GM18507 (cell line): ENCODE results near the gene ICOSLG.
A peak's percentile ranks its signal among the peaks of the same experiment; 100 is the strongest.
"Not testable (repeated sequence)": the region's sequence is repeated elsewhere in the genome, so short reads cannot be mapped to it uniquely, and the experiment has no call there.

Source experiments
- DNase-seq: peaks from one replicate; pipeline ENCODE4 v3.0.0; 2011; ENCODE audit warnings: low read depth; ENCODE audit not compliant: insufficient read length; ENCODE audit errors: extremely low spot score
- FAIRE-seq: peaks from 2 replicates; lab custom pipeline; 2011; peaks lifted over from hg19 to GRCh38; lab: Jason Lieb, UNC

The ICOSLG gene

DNA sequence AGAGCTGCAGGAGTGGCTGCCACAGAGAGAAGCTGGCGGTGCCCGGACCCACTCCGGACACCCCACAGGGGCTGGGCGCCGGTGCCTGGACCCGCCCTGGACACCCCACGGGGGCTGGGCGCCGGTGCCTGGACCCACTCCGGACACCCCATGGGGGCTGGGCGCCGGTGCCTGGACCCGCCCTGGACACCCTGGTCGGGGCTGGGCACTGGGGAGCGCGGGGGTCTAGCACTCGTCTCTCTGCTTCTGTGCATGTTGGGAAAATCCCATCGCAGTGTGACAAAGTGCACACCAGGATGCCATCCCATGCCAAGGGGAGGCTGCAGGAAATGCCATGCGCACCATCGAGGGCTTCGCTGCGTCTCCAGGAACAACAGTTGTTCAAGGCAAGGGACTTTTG lies 11.2 kb downstream of the ICOSLG start:
- not testable (repeated sequence) for FAIRE-seq, DNase-seq

DNA sequence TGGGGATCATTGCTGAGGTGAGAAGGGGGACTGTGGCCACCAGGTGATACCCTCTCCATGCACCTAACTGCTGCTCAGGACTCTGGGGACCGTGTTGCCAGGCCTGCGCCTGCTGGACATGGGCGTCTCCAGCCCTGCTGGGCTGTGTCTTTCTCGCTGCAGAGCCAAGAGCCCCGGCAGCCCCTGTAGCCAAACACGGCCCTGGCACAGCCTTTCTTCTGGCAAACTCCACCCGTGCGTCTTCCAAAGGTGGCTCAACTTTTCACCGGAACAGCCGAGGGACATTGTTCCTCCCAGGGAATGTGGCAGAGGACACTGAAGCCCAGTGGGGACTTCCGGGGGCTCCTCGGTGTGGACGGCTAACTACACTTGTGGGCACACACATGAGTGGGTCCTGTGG lies 12.6 kb downstream of the ICOSLG start:
- FAIRE-seq: not testable (repeated sequence)

DNA sequence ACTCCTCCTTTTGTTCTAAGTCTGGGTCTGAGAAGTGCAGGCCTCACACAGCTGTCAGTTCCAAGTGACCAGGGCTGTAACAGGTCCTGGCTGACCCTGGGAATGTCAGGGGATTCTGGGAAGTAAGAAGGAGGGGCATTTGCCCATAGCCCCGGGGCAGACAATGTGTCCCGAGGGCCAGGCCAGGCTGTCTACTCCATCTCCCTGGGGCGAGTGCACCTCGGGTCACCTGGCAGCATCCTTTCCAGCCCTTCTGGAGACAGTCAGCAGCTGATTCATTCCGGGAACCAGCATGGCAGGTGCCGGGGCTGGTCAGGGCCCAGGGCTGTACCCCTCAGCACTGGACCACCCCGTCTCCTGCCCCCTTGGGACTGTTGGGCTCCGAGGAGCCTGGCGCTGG lies 13.1 kb downstream of the ICOSLG start:
- not testable (repeated sequence) for FAIRE-seq, DNase-seq

More for the DNA sequence above, 12.6 kb downstream of the ICOSLG start:
- DNase-seq: not testable (repeated sequence)

GRCh38 chr21:44225605-44226004 lies 15.1 kb downstream of the ICOSLG start:
- FAIRE-seq, DNase-seq: not testable (repeated sequence)

DNA sequence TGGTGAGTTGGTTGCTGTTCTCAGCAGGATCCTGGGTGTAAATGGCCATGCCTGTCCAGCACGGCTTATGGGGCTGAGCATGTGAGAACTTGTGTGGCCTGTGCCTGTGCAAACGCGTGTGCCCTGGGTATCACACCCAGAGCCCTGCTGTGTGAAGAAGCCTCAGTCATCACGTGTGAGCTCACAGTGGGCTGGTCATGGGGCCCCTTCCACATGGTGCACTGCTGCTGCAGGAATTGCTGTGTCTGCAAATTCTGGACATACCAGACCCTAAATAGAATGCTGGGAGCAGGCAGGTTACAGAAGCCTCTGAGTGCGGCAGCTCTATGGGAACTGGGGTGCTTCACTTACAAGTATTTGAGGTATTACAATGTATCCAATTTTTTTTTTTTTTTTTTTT lies 17.4 kb downstream of the ICOSLG start:
- DNase-seq, FAIRE-seq: not testable (repeated sequence)

- not testable (repeated sequence) for DNase-seq
- peak; percentile 80 for FAIRE-seq
These were observed 20.1 kb downstream of the ICOSLG start for GRCh38 chr21:44220674-44221073.

DNA sequence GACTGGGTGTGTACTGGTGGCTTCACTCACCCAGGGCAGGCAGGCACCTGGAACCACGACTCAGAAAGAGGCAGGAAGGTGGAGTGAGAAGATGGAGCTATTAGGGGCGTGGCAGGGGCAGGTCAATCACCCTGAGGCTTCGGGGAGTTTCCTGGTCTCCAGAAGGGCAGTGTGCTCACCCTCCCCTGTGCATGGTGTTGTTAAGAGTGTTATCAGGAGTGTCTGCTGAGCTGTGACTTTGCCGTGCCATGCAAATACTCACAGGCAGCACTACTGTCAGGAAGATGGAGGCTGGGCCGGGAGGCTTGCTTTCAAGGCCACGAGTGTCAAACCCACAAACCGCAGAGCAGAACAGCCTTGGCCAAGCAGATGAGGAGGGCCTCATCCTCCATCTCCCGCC lies 22.3 kb downstream of the ICOSLG start:
- peak; percentile 96 for FAIRE-seq
- not testable (repeated sequence) for DNase-seq

DNA sequence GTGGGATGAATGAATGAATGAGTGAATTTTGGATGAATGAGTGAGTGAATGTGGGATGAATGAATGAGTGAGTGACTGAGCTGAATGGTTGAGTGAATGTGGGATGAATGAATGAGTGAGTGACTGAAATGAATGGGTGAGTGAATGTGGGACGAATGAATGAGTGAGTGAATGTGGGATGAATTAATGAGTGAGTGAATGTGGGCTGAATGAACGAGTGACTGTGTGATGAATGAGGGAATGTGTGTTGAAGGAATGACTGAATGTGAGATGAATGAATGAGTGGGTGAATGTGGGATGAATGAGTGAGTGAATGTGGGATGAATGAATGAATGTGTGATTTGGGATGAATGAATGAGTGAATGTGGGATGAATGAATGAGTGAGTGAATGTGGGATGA lies 28.8 kb downstream of the ICOSLG start:
- FAIRE-seq: peak; percentile 64
- not testable (repeated sequence) for DNase-seq

GRCh38 chr21:44211574-44211973 lies 29.2 kb downstream of the ICOSLG start:
- not testable (repeated sequence) for DNase-seq
- peak; percentile 12 for FAIRE-seq

GRCh38 chr21:44207860-44208646 lies 32.7 kb downstream of the ICOSLG start:
- FAIRE-seq: peak; percentile 54
- not testable (repeated sequence) for DNase-seq

GRCh38 chr21:44206698-44207676 lies 33.8 kb downstream of the ICOSLG start:
- not testable (repeated sequence) for DNase-seq
- peak; percentile 93 for FAIRE-seq

GRCh38 chr21:44206187-44206586 lies 34.6 kb downstream of the ICOSLG start:
- not testable (repeated sequence) for FAIRE-seq, DNase-seq

- FAIRE-seq: not testable (repeated sequence)
These were observed 38.0 kb downstream of the ICOSLG start for GRCh38 chr21:44202590-44203299.

DNA sequence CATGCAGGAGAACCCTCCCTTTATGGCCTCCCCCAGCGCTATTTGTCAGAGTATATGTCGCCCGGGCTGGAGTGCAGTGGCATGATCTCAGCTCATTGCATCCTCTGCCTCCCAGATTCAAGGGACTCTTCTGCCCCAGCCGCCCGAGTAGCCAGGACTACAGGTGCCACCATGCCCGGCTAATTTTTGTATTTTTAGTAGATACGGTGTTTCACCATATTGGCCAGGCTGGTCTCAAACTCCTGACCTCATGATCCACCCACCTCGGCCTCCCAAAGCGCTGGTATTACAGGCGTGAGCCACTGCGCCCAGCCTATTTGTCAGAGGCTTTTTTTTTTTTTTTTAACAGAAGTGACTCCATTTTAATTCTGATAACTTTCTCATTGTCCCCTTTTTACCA lies 40.7 kb downstream of the ICOSLG start:
- not testable (repeated sequence) for DNase-seq, FAIRE-seq

More at GRCh38 chr21:44202590-44203299, 38.0 kb downstream of the ICOSLG start:
- DNase-seq: not testable (repeated sequence)

- FAIRE-seq: no peak
- DNase-seq: no peak
These were observed 41.3 kb downstream of the ICOSLG start for GRCh38 chr21:44199448-44199847.

DNA sequence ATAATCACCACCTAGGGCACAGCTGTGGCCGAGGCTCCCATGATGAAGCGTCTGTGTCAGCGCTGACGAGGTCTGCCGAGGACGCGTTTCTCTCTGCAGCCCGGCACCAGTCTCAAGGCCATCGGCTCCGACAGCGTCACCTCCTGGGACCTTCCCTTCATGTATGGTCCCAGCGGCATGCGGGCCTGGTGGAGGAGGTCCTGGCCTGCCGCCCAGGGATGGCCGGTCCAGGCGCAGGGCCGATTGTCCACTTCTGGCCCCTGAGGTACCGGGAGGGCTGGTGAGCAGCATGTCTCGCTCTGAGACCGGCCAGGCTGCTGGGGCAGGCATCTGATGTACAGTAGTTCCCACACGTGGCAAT lies 43.6 kb downstream of the ICOSLG start:
- FAIRE-seq, DNase-seq: not testable (repeated sequence)

- FAIRE-seq: peak; percentile 91
These were observed 44.3 kb downstream of the ICOSLG start for GRCh38 chr21:44196212-44197155.

DNA sequence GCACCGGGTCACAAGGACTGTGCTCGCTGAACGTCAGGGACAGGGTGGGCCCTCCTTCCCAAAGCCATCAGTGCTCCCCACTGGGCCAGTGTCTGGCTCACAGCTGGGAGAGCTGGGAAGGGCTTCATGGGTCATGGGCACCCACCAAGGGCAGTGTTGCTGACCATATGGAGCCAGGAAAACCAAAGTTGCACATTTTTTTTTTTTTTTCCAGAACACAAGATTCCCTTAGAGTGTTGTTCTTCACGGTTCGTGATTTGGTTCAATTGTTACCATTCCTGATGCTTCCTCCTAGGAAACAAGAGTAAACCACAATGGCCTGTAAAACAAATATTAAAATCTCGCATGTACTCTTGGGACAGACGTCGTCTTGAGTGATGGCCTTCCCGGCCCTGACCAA lies 45.9 kb downstream of the ICOSLG start:
- not testable (repeated sequence) for DNase-seq, FAIRE-seq

More at GRCh38 chr21:44196212-44197155, 44.3 kb downstream of the ICOSLG start:
- DNase-seq: not testable (repeated sequence)
